Measurements from ENCODE around the gene PER3. TPM values are rescaled to one million over a fixed set of nuclear protein-coding genes. Genes with fewer than 3 reads are reported as not detected.

PER3 gene
- total and polyA plus RNA-seq, 9 of the 15 experiments (the other 6 are each of a cell fraction or from before 2014, with no cell fraction given) = 11.9 to 22.5 (median 14.6) TPM

DNA sequence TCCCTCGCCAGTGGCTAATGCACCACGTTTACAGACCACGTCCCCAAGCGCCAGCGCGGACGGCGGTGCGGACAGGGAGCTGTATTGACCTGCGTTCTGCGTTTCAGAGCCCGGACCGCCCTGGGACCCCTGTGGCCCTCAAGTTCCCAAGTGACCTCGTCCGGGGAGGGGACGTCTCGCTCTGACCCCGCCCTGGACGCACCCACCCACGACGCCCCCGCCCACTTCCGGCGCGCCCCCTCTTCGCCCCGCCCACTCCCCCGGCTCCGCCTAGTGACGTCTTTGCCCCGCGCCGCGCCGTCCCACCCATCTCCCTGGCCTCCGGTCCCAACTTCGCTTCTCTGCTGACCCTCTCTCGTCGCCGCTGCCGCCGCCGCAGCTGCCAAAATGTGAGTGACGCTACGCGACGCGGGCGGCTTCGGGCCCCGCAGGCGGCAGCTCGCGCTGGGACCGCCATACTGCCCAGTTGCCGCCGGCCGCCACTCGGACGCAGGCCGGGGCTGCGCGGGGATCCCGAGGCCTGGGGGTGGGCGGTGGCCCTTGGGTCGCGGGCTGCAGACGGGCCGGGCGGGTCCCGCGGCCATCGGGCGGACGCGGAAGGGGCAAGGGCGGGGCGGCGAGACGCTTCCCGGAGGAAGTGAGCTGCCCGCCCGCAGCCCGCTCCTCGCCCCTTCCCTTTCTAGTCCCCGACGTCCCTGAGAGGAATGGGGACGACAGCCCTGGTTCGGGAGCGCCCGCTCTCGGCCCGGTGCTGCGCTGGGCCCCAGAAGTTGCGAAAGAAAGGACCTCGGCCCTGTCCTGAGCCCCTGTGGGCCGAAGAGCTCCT is 12.9 kb upstream of the PER3 start, which contains the start of gene VAMP3 (continued):
- TF ChIP-seq, protein P1, sequence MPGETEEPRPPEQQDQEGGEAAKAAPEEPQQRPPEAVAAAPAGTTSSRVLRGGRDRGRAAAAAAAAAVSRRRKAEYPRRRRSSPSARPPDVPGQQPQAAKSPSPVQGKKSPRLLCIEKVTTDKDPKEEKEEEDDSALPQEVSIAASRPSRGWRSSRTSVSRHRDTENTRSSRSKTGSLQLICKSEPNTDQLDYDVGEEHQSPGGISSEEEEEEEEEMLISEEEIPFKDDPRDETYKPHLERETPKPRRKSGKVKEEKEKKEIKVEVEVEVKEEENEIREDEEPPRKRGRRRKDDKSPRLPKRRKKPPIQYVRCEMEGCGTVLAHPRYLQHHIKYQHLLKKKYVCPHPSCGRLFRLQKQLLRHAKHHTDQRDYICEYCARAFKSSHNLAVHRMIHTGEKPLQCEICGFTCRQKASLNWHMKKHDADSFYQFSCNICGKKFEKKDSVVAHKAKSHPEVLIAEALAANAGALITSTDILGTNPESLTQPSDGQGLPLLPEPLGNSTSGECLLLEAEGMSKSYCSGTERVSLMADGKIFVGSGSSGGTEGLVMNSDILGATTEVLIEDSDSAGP (CRISPR knock-in tag; IDR thresholded peaks at IDR 0.05) = no peak
- TF ChIP-seq TAF1 (IDR thresholded peaks at IDR 0.05; ENCODE audit: control insufficient read depth, extremely low read depth, insufficient read depth, low read length, severe bottlenecking) = peak; percentile 46
- TF ChIP-seq CHD4 (IDR thresholded peaks at IDR 0.05; ENCODE audit: insufficient read depth, insufficient replicate concordance, low read depth, low read length, poor library complexity, severe bottlenecking) = no peak
- TF ChIP-seq RBM22 (IDR thresholded peaks at IDR 0.05; ENCODE audit: low read depth, low read length, poor library complexity, severe bottlenecking) = no peak
- TF ChIP-seq ZNF584 (CRISPR knock-in tag; IDR thresholded peaks at IDR 0.05; ENCODE audit: low read depth) = no peak
- TF ChIP-seq ZNF24 (IDR thresholded peaks at IDR 0.05) = no peak
- no peak for TF ChIP-seq FOSL1 (tag; conservative IDR thresholded peaks at IDR 0.05)
- TF ChIP-seq, protein P2, sequence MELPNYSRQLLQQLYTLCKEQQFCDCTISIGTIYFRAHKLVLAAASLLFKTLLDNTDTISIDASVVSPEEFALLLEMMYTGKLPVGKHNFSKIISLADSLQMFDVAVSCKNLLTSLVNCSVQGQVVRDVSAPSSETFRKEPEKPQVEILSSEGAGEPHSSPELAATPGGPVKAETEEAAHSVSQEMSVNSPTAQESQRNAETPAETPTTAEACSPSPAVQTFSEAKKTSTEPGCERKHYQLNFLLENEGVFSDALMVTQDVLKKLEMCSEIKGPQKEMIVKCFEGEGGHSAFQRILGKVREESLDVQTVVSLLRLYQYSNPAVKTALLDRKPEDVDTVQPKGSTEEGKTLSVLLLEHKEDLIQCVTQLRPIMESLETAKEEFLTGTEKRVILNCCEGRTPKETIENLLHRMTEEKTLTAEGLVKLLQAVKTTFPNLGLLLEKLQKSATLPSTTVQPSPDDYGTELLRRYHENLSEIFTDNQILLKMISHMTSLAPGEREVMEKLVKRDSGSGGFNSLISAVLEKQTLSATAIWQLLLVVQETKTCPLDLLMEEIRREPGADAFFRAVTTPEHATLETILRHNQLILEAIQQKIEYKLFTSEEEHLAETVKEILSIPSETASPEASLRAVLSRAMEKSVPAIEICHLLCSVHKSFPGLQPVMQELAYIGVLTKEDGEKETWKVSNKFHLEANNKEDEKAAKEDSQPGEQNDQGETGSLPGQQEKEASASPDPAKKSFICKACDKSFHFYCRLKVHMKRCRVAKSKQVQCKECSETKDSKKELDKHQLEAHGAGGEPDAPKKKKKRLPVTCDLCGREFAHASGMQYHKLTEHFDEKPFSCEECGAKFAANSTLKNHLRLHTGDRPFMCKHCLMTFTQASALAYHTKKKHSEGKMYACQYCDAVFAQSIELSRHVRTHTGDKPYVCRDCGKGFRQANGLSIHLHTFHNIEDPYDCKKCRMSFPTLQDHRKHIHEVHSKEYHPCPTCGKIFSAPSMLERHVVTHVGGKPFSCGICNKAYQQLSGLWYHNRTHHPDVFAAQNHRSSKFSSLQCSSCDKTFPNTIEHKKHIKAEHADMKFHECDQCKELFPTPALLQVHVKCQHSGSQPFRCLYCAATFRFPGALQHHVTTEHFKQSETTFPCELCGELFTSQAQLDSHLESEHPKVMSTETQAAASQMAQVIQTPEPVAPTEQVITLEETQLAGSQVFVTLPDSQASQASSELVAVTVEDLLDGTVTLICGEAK (IDR thresholded peaks at IDR 0.05) = peak; percentile 57
- TF ChIP-seq, protein P2 (CRISPR knock-in tag; IDR thresholded peaks at IDR 0.05) = no peak
- TF ChIP-seq, protein P3, sequence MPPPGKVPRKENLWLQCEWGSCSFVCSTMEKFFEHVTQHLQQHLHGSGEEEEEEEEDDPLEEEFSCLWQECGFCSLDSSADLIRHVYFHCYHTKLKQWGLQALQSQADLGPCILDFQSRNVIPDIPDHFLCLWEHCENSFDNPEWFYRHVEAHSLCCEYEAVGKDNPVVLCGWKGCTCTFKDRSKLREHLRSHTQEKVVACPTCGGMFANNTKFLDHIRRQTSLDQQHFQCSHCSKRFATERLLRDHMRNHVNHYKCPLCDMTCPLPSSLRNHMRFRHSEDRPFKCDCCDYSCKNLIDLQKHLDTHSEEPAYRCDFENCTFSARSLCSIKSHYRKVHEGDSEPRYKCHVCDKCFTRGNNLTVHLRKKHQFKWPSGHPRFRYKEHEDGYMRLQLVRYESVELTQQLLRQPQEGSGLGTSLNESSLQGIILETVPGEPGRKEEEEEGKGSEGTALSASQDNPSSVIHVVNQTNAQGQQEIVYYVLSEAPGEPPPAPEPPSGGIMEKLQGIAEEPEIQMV (tag; conservative IDR thresholded peaks at IDR 0.05; ENCODE audit: low read depth) = peak; percentile 80
- TF ChIP-seq PHF8 (IDR thresholded peaks at IDR 0.05; ENCODE audit: borderline replicate concordance, low read length) = peak; percentile 95; the same call in 1 of the 2 replicates
- TF ChIP-seq NONO (IDR thresholded peaks at IDR 0.05; ENCODE audit: low read depth in 2 of 2, low read length in 1 of 2) = peak in 1 of 2 experiments; percentile 82; a peak in 2 of 4 replicates

All from K562 (cell line).